NCI-H524 (cell line): Measurements from ENCODE around the gene ZNF124.
"Not testable (repeated sequence)": the region's sequence is repeated elsewhere in the genome, so short reads cannot be mapped to it uniquely, and the experiment has no call there.

Source experiments
- DNase-seq, 2 experiments: peaks; one replicate each; lab custom pipeline; 2025; lab: John Stamatoyannopoulos, UW

ZNF124 gene

GRCh38 chr1:247172996-247173395, 1.2 kb upstream of the ZNF124 start:
- DNase-seq = no peak

- not testable (repeated sequence) for DNase-seq
Observed at GRCh38 chr1:247171443-247171842, 377 bp downstream of the ZNF124 start.

GRCh38 chr1:247165674-247166073, 6.1 kb downstream of the ZNF124 start:
- no peak for DNase-seq

GRCh38 chr1:247164694-247165093, 7.1 kb downstream of the ZNF124 start:
- DNase-seq = no peak

GRCh38 chr1:247156787-247157232, 15.0 kb downstream of the ZNF124 start:
- no peak for DNase-seq

- DNase-seq = no peak
Observed at GRCh38 chr1:247147781-247148180, 24.0 kb downstream of the ZNF124 start.

- not testable (repeated sequence) for DNase-seq
Observed at GRCh38 chr1:247147120-247147519, 24.7 kb downstream of the ZNF124 start.

- no peak for DNase-seq
Observed at GRCh38 chr1:247146671-247147070, 25.1 kb downstream of the ZNF124 start.

- no peak for DNase-seq
Observed at GRCh38 chr1:247145279-247145678, 26.5 kb downstream of the ZNF124 start.

- DNase-seq = not testable (repeated sequence)
Observed at GRCh38 chr1:247139557-247139956, 32.3 kb downstream of the ZNF124 start.

- DNase-seq = peak; percentile 68 to 90
Observed at GRCh38 chr1:247131236-247131635, 40.6 kb downstream of the ZNF124 start.

- DNase-seq = not testable (repeated sequence)
Observed at GRCh38 chr1:247127519-247128282, 44.1 kb downstream of the ZNF124 start.

GRCh38 chr1:247126601-247127000, 45.2 kb downstream of the ZNF124 start:
- DNase-seq = not testable (repeated sequence)

- DNase-seq = not testable (repeated sequence)
Observed at GRCh38 chr1:247126166-247126565, 45.7 kb downstream of the ZNF124 start.

GRCh38 chr1:247121382-247121781, 50.4 kb downstream of the ZNF124 start:
- no peak for DNase-seq

- DNase-seq = not testable (repeated sequence)
Observed at GRCh38 chr1:247120408-247120668, 51.5 kb downstream of the ZNF124 start.

- no peak for DNase-seq
Observed at GRCh38 chr1:247119600-247120407, 52.0 kb downstream of the ZNF124 start.

- DNase-seq = peak in 1 of 2 experiments; percentile 41
Observed at GRCh38 chr1:247118946-247119446, 52.8 kb downstream of the ZNF124 start.

GRCh38 chr1:247115545-247115944, 56.3 kb downstream of the ZNF124 start:
- no peak for DNase-seq

GRCh38 chr1:247115141-247115510, 56.7 kb downstream of the ZNF124 start:
- DNase-seq = no peak

- DNase-seq = no peak
Observed at GRCh38 chr1:247114351-247115140, 57.3 kb downstream of the ZNF124 start.

GRCh38 chr1:247113733-247114271, 58.0 kb downstream of the ZNF124 start:
- no peak for DNase-seq
